8988T (cell line): ENCODE results near the gene ZMAT5.

Experiments
- DNase-seq: peaks from one replicate; pipeline ENCODE4 v3.0.0; 2011

Gene ZMAT5, protein sequence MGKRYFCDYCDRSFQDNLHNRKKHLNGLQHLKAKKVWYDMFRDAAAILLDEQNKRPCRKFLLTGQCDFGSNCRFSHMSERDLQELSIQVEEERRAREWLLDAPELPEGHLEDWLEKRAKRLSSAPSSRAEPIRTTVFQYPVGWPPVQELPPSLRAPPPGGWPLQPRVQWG

GRCh38 chr22:29766632-29767170 is at the start of gene ZMAT5:
Gene ZMAT5, minus strand, starts transcription at chr22:29767007. Its CDS starts 18,463 bp downstream, at chr22:29748544.
- DNase-seq: peak; percentile 90

DNA sequence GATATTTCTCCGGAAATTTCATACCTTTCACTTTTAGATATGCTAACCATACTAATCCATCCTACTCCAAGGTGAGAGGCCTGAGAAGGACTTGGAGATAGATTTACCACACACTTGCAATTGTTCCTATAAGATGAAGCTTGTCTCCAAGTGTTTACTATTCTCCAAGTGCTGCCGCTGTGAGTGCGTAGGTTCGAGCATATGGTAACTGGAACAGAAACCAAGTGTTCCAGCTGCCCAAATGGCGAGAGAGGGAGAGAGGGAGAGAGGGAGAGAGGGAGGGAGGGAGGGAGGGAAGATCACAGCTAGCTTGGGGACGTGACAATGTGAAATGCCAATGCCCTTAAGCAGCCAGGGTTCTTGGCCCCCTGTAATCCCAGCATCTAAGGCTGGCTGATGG is 49.7 kb upstream of the ZMAT5 start:
- no peak for DNase-seq

DNA sequence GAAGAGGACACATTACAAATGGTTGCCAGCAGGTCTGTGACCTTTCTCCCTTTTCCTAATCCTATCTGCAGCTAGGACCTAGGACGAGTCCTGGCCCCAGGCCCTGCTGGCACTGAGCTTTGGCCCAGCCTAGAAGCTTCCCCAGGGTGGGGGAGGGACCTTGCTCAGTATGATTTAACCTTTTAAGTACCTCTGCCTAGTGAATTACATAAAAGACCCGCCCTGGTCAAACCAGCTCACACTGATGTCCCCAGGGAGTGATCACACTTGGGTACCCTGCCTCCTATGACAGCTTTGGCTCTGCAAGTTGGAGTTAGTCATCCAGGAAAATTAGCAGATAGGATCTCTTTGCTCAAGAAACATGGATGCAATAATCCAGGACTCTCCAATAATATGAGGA is 49.3 kb upstream of the ZMAT5 start:
- no peak for DNase-seq

DNA sequence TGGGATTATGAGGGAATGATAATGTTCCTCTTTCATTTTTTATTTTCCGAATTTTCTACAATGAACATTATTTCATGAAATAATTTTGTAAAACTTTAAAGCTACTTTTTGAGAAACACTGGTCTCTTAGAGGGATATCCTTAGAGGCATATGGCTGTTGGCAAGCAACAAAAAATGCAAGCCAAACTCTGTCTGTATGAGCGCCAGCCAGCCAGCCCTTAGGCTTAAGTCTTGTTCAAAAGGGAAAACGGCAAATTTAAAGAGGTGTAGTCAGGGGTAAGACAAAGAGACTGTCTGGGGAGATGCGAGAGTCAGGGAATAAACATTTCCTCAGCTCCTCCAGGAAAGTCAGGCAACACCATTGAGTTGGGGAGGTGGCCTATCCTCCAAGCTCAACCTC is 48.8 kb upstream of the ZMAT5 start:
- no peak for DNase-seq

DNA sequence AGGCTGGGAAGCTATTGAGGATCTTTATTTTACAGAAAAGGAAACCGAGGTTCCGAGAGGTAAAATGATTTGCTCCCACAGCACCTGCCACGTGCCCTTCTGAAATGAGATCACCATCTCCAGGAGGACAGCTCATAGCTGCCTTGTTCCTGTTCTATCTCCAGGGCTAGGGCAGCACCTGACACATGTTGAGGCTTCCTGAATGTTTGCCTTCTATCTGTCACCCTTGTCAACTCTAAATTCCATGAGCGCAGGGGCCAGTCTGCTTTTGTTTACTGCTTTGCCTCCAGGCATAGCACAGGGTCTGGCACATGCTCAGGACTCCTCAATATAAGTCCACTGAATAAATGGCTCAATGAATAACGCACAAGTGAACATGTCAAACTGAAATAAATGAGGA is 47.2 kb upstream of the ZMAT5 start:
- no peak for DNase-seq

DNA sequence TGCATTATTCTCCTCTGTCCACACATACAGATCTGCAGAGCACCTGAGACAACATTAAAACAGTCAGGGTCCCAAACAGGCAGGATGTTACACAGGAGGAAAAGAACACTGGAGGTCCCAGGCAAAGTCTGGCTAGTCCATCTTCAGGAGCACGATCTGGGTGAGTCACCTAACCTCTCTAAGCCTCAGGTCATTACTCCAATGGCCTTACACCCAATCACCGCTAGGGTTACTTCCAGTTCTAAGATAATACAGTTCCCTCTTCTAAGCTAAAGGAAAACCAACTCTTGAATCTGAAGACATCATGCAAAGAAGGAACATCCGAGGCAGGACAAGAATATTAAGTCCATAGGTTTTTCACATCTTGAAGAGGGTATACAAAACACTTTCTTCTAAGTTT is 46.8 kb upstream of the ZMAT5 start:
- peak; percentile 27 for DNase-seq

DNA sequence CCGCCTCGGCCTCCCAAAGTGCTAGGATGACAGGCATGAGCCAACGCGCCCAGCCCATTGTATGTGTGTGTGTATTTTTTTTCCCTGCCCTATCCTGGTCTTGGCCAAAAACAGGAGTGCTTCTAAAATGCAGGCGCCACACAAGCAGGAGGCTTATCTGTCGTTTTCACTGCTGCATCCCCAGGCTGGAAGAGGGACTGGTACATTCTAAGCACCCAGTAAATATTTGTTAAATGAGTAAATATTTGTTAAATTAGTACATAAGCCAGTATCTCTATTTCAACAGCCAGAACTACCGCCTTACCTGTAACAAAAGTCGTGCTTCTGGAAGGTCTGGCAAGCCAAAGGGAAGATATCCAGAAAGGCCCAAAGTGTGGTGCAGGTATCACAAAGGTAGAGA is 46.3 kb upstream of the ZMAT5 start:
- DNase-seq: no peak

DNA sequence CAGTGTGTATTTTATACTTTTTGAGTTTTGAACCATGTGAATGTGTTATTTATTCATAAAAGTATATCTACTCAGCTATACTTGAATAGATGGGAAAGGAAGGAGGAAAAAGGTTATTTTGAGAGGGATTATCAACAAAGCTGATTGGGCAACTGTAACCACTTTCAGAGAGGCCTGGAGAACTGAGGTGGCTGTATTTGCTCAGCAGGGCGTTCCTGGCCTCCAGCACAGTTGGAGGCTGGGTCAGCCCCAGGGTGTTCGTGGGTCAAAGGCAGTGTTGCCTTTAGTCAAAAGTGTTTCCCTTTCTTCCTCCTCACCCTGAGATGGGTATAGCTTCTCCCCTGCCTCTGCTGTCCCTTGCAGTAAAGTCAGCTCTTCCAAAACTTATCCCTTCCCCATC is 44.6 kb upstream of the ZMAT5 start:
- DNase-seq: no peak

DNA sequence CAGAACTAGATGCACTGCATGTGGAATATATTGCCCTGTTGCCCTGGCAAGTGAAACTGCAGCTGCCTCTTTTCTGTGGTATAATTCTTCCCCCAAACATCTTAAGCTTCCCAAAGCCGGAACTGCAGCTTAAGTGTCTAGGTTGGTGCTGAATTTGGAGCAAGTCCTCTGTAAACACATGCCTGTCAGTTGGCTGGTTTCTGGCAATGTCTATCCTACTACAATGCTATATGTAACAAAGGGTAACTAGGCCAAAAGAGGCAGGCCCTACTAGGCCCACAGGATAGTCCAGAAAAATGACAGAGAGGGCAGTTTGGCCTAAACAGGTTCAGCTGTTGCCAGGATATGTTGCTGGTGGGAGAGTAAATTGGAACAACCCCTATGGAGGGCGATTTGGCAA is 43.4 kb upstream of the ZMAT5 start:
- DNase-seq: no peak

DNA sequence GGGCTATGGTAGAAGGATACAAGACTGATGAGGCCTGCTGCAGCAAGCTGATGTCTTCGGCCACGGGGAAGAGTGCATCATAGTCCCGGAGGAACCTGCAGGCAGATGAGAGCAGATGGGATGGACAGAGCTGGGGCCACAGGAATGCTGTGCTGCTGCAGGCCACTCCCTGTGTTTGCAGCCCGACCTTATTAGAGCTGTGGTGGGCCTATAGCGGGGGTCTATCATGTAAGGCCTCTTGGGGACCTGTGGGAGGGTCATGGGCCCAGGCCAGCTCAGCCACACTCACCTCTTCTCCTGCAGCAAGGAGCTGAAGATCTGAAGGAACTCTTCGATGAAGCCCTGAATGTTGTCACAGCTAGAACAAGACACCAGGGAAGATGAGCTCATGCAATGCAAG is 39.4 kb upstream of the ZMAT5 start:
- no peak for DNase-seq

GRCh38 chr22:29804985-29805384 is 38.2 kb upstream of the ZMAT5 start:
- DNase-seq: no peak

- DNase-seq: no peak
These were observed 36.4 kb upstream of the ZMAT5 start for GRCh38 chr22:29803190-29803589.

DNA sequence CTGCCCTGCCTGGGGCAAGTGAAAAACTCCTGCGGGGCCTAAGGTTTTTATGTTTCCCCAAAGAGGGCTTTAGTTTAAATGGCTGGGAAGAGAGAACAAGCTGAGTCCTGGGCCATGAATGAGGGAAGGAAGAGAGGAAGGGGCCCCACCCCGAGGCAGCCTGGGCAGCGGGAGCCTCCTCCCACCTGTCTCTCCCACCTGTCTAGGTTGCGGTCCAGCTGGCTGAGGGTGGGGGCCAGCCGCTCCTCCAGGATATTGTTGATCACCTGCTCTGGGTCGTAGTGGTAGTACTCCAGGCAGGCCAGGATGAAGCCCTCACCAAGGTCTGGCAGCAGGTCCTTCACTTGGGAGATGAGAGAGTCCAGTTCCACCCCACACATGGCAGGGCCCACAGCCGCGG is 35.0 kb upstream of the ZMAT5 start:
- DNase-seq: no peak

DNA sequence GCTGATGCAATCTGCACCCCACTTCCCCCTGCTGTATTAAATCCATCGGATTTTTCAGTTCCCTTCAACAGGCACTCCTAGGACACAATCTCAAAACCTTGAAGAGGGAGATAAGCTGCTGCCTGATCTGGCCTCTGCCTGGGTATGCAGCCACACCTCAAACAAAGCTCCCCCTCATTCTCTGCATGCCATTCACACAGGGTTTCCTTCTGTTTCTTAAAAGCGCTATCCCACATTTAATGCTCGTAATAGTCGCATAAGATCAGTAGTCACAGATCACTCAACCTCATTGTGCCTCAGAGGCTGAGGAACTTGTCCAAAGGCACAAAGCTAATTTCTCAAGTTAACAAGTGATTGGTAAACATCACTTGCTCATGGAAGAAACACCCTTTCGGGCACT is 34.3 kb upstream of the ZMAT5 start:
- DNase-seq: no peak

DNA sequence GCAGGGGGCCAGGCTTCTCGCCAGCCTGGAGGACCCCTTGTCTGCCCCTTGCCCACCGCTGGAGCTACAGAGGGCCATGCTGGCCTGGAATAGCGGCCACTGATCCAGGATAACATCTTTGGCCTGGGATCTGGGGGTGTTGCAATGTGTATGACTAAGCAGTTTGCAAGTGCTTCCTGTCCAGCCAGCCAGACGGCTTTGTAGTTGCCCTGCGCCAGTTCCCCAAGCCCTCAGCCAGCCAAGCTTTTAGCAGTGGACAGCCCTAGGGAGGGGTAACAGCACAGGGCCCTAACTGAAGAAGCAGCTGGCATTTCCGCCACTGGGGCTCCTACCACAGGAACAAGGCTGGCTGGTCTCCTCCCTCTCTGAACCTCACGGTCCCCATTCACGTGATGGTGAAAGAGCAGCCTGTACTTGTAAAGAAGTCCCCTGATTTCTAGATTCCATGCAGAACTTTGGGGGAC is 32.4 kb upstream of the ZMAT5 start:
- no peak for DNase-seq

DNA sequence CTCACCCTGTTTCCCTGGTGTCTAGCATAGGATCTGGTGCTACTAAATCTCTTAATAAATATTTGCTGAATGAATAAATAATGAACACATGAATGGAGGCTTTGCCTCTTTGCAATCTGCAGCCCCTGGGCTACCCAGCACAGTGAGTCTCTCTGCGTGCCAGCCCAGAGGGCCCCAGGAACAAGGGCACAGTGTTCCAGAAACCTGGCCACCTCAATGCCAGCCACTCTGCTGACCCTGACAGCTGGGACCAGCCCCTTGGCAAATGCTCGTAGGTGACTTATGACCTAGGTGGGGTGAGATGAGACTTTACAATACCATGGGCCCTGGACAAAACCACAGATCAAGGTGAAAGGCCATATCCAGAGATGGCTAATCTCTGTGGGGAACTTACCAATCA is 32.0 kb upstream of the ZMAT5 start:
- no peak for DNase-seq

DNA sequence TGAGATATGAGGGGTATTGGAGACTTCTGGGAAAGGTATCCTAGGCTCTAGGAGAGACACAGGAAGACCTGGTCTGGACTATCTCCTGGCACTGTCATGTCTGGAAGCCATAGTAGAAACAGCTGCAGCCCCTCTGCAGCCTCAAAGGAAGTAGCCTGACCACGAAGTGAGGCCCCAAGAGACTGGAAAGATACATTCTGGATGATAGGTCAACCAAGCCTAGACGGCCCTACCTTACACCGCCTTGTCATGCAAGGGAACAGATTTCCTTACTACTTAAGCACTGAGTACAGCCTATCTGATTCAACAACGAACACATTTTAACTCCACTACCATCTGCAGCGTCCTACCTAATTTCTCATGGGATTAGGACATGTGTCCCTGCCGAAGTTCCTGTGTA is 31.5 kb upstream of the ZMAT5 start:
- DNase-seq: no peak

- DNase-seq: no peak
These were observed 30.5 kb upstream of the ZMAT5 start for GRCh38 chr22:29797351-29797750.

DNA sequence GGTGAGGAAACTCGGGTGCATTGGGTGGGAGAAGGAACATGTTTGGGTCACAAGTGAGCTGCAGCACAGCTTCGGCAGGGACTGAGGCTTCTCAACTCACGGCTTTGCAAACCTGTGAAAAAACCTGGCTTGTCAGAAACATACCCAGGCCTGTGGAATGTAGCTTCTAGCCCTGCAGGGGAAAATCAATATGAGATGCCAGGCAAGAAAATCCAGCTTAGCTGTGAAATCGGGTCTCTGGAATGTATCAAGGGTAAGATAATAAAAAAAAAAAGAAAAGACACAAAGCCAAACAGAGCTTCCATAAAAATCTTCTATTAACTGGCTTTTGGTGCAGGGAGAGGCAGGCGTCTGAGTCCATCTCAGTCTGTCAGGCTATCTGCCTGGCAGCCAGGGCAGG is 28.9 kb upstream of the ZMAT5 start:
- no peak for DNase-seq

- no peak for DNase-seq
These were observed 26.6 kb upstream of the ZMAT5 start for GRCh38 chr22:29793396-29793795.

DNA sequence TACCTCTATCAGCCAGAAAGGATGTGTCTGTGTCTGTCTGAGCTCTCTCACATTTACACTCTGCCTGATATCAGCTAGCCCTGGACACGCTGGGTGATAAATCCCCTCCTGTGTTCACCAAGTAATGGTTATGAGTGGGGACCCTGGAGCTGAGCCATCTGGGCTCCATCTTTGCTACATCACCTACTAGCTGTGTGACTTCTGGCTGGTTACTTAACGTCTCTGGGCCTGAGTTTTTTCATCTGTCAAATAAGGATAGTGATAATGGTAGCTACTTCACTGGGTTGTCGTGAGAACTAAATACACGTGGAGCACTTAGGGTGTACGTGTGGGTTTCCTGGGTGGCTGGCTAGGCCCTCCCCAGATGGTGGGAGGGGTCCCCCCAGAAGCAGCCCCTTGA is 23.3 kb upstream of the ZMAT5 start:
- DNase-seq: no peak

DNA sequence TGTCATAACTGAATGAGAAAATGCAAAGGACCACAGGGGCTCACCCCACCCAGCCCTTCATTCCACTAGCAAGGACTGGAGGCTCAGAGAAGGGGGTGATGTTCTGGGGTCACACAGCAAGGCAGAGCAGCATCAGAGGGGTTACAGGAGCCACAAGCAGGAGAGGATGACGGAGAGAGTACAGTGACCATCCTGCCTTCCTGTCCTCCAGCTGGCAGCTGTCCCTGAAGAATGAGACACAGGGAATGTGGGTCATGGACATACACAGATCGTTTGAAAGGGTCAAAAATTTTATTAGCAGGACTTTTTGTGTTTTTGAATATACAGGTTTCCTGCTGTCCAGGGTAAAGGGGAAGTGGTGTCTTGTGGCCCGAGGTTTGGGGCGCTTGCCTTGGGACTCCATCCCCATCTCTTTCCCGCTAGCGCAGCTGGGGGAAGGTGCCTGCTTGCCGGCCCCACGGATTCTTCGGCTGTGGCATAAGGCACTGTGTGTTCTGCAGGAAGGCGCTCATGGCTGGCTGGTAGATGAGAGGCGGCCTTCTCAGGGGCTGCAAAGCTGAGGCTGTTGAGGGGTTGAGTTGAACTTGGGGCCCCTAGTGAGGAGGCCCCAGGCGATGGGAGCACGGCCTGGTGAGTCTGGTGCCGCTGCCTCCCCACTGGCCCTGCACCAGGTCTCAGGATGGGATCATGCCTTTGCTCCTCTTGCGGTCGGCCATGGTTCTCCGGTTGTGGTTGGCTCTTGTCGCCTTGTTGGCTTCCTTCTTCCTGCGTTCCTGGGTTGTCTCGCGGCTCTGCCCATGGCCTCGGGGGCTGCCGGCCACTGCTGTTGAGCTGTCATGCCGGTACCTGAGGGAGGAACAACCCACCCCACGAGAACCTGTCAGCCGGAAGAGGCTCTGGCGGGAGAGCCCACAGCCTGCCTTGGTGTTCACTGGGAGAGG is 21.8 kb upstream of the ZMAT5 start:
- no peak for DNase-seq

DNA sequence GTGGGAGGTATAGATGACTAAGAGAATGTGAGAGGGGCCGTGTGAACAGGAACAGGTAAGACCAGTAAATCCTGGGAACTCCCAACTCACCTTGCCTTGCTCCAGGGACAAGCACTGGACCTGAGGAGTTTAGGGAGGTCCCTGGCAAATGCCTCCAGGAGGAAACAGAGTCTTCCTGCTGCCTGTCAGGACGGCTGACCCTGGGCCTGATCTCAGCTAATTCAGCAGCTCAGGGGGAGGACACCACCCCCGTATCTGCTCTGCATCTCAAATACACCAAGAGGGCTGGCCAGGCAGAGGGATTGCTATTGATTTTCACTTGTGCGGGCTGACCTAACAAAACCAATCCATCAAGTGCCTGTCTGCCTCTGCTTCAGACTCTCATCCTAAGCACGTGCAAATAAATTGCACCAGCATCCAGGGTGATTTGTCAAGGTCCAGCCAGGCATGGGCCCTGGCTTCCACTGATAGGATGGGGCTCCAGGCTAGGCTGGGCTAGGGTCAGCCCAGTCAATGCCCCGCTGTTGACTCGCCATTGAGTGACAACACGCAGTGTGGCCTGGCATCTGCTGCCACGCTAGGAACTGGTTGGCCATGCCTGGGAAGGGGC is 20.7 kb upstream of the ZMAT5 start:
- no peak for DNase-seq

- DNase-seq: no peak
These were observed 19.2 kb upstream of the ZMAT5 start for GRCh38 chr22:29786031-29786430.
